Measurements from ENCODE around the gene RRAGC.

- TF ChIP-seq POLR2A (IDR thresholded peaks at IDR 0.05): no peak
- TF ChIP-seq, protein P1, sequence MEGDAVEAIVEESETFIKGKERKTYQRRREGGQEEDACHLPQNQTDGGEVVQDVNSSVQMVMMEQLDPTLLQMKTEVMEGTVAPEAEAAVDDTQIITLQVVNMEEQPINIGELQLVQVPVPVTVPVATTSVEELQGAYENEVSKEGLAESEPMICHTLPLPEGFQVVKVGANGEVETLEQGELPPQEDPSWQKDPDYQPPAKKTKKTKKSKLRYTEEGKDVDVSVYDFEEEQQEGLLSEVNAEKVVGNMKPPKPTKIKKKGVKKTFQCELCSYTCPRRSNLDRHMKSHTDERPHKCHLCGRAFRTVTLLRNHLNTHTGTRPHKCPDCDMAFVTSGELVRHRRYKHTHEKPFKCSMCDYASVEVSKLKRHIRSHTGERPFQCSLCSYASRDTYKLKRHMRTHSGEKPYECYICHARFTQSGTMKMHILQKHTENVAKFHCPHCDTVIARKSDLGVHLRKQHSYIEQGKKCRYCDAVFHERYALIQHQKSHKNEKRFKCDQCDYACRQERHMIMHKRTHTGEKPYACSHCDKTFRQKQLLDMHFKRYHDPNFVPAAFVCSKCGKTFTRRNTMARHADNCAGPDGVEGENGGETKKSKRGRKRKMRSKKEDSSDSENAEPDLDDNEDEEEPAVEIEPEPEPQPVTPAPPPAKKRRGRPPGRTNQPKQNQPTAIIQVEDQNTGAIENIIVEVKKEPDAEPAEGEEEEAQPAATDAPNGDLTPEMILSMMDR (IDR thresholded peaks at IDR 0.05): no peak
Measured at GRCh38 chr1:38790422-38791163, 69.0 kb downstream of the RRAGC start.

Data from sigmoid colon (tissue), 3 donors.